WTC11 (cell line): ENCODE results near the gene MED15. TPM values are rescaled to one million over a fixed set of nuclear protein-coding genes. Genes with fewer than 3 reads are reported as not detected.
"Not testable (repeated sequence)": the region's sequence is repeated elsewhere in the genome, so short reads cannot be mapped to it uniquely, and the experiment has no call there.

ENCODE experiments used
- ATAC-seq: fragments of 200-7000 bp; cut with Tn5 transposase; 2 replicates; pipeline ENCODE4 v1.10.0; 2021; ENCODE audit warnings: mild to moderate bottlenecking, moderate library complexity
- CTCF ChIA-PET: fragments of 300-600 bp; sonication (Branson Sonifier 250); formaldehyde crosslinking; loops from one replicate; lab custom pipeline; 2021; ENCODE audit warnings: antibody characterized with exemption; lab: Charles Lee
- POLR2A ChIA-PET: fragments of 350-600 bp; sonication (Branson Sonifier 250); formaldehyde crosslinking; loops from one replicate; lab custom pipeline; 2021; ENCODE audit warnings: antibody characterized with exemption; lab: Charles Lee
- DNase-seq: peaks from one replicate; pipeline ENCODE4 v3.0.0; 2021; ENCODE audit warnings: low spot score
- H3K27ac Mint-ChIP-seq: 2 replicates; pipeline ENCODE4 v1.8.0; 2021; ENCODE audit warnings: mixed read lengths
- H3K27me3 Mint-ChIP-seq: 2 replicates; pipeline ENCODE4 v1.8.0; 2021; ENCODE audit warnings: low read depth, mild to moderate bottlenecking, moderate library complexity, mixed read lengths
- H3K36me3 Mint-ChIP-seq: 2 replicates; pipeline ENCODE4 v1.8.0; 2021; ENCODE audit warnings: mixed read lengths
- H3K4me1 Mint-ChIP-seq: 2 replicates; pipeline ENCODE4 v1.8.0; 2022; ENCODE audit warnings: mixed read lengths
- H3K4me3 Mint-ChIP-seq: 2 replicates; pipeline ENCODE4 v1.8.0; 2021; ENCODE audit warnings: mild to moderate bottlenecking, moderate library complexity, mixed read lengths
- H3K9me3 Mint-ChIP-seq: 2 replicates; pipeline ENCODE4 v1.8.0; 2021; ENCODE audit warnings: mixed read lengths
- EMX1 ChIP-seq: fragments of 250-450 bp; sonication (Bioruptor Pico); IDR thresholded peaks from 2 replicates; pipeline ENCODE4 v1.8.0; 2021; ENCODE audit warnings: mild to moderate bottlenecking
- ETV6 ChIP-seq: sonication (generic); formaldehyde crosslinking; IDR thresholded peaks from 2 replicates; pipeline ENCODE4 v1.8.1; 2022; ENCODE audit warnings: mild to moderate bottlenecking, missing genetic modification reagents
- JUN ChIP-seq: sonication (generic); formaldehyde crosslinking; IDR thresholded peaks from 2 replicates; pipeline ENCODE4 v1.8.0; 2023; ENCODE audit warnings: mild to moderate bottlenecking, missing genetic modification reagents
- TEAD1 ChIP-seq: sonication (generic); formaldehyde crosslinking; IDR thresholded peaks from 2 replicates; pipeline ENCODE4 v1.8.0; 2022; ENCODE audit warnings: mild to moderate bottlenecking, missing genetic modification reagents
- ZBTB21 ChIP-seq: sonication (generic); formaldehyde crosslinking; IDR thresholded peaks from 2 replicates; pipeline ENCODE4 v1.8.1; 2023; ENCODE audit warnings: mild to moderate bottlenecking, missing genetic modification reagents, borderline replicate concordance
- ZNF121 ChIP-seq: sonication (generic); formaldehyde crosslinking; IDR thresholded peaks from 2 replicates; pipeline ENCODE4 v1.8.0; 2023; ENCODE audit warnings: missing genetic modification reagents
- ZNF232 ChIP-seq: sonication (generic); formaldehyde crosslinking; IDR thresholded peaks from 2 replicates; pipeline ENCODE4 v1.8.0; 2022; ENCODE audit warnings: mild to moderate bottlenecking, missing genetic modification reagents
- total RNA-seq: library from RNA; stranded (reverse); gene quantifications from 3 replicates; pipeline ENCODE4 v1.2.3, GENCODE V29; 2021
- TF ChIP-seq, protein P1 (sequence below): sonication (generic); formaldehyde crosslinking; IDR thresholded peaks from 2 replicates; pipeline ENCODE4 v1.8.0; 2023; ENCODE audit warnings: missing genetic modification reagents, mild to moderate bottlenecking, borderline replicate concordance
- TF ChIP-seq, protein P2 (sequence below): fragments of 250-450 bp; sonication (Bioruptor Pico); IDR thresholded peaks from 2 replicates; pipeline ENCODE4 v2.1.2; 2022; ENCODE audit warnings: mild to moderate bottlenecking, moderate library complexity
- TF ChIP-seq, protein P3 (sequence below): sonication (generic); formaldehyde crosslinking; IDR thresholded peaks from 2 replicates; pipeline ENCODE4 v1.8.1; 2022; ENCODE audit warnings: mild to moderate bottlenecking, missing genetic modification reagents, moderate library complexity, borderline replicate concordance
- TF ChIP-seq, protein P4 (sequence below): sonication (generic); formaldehyde crosslinking; IDR thresholded peaks from 2 replicates; pipeline ENCODE4 v1.8.0; 2022; ENCODE audit warnings: mild to moderate bottlenecking, missing genetic modification reagents
- TF ChIP-seq, protein P5 (sequence below): sonication (generic); formaldehyde crosslinking; IDR thresholded peaks from 2 replicates; pipeline ENCODE4 v1.8.1; 2022; ENCODE audit warnings: low read depth, missing genetic modification reagents, borderline replicate concordance

MED15 gene
- total RNA-seq, 1 experiment from 2014 or later = 67.7 TPM

DNA sequence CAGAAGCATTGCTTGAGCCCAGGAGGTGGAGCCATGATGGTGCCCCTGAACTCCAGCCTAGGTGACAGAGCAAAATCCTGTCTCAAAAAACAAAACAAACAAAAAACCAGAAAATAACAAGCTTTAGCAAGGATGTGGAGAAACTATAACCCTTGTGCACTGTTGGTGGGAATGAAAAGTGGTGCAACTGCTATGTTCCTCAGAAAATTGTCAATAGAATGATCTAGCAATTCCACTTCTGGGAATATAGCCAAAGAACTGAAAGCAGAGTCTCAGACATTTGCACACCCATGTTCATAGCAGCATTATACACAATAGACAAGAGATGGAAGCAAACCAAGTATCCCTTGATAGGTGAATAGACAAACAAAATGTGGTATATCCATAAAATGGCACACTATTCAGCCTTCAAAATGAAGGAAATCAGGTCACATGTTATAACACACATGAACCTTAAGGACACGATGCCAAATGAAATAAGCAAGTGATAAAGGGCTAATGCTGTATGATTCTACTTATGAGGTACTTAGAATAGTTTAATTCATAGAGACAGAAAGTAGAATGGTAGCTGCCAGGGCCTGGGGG lies 27.7 kb upstream of the MED15 start:
- H3K4me1 Mint-ChIP-seq = no peaks in the 10 kb centered on the region
- H3K36me3 Mint-ChIP-seq = peaks cover 9% of the 10 kb centered on the region
- TF ChIP-seq ETV6 (no peak), TEAD1 (CRISPR knock-in tag) (no peak), ZBTB21 (no peak), JUN (CRISPR knock-in tag) (no peak), EMX1 (CRISPR knock-in tag) (no peak)
- TF ChIP-seq, all 79 proteins: peak for 0
- peaks cover 13% of the 10 kb centered on the region; the same call in 1 of the 2 replicates for H3K9me3 Mint-ChIP-seq
- no peaks in the 10 kb centered on the region for H3K27me3 Mint-ChIP-seq
- POLR2A ChIA-PET = no interaction called here
- H3K4me3 Mint-ChIP-seq = no peak overlapping the region
- DNase-seq = no peak
- no peak for ATAC-seq
- H3K27ac Mint-ChIP-seq = no peak overlapping the region
- CTCF ChIA-PET = no interaction called here

DNA sequence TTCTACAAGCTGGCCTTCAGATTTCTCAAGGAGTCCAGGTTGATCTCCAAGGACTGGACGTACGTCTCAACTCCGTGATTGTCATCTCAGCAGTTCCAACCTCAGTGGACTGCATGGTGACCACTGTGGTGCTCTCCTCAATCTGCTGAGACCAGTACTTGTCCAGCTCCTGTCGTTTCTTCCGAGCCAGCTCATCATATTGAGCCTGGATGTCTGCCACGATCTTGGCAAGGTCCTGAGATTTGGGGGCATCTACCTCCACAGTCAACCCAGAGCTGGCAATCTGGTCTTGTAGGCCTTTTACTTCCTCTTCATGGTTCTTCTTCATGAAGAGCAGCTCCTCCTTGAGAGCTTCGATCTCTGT lies 24.3 kb upstream of the MED15 start:
- ATAC-seq, H3K4me1 Mint-ChIP-seq, CTCF ChIA-PET, H3K27ac Mint-ChIP-seq, POLR2A ChIA-PET, H3K4me3 Mint-ChIP-seq, DNase-seq, H3K27me3 Mint-ChIP-seq: not testable (repeated sequence)
- Mint-ChIP-seq H3K9me3 (peaks cover 13% of the 10 kb centered on the region; the same call in 1 of the 2 replicates), H3K36me3 (peaks cover 12% of the 10 kb centered on the region)

DNA sequence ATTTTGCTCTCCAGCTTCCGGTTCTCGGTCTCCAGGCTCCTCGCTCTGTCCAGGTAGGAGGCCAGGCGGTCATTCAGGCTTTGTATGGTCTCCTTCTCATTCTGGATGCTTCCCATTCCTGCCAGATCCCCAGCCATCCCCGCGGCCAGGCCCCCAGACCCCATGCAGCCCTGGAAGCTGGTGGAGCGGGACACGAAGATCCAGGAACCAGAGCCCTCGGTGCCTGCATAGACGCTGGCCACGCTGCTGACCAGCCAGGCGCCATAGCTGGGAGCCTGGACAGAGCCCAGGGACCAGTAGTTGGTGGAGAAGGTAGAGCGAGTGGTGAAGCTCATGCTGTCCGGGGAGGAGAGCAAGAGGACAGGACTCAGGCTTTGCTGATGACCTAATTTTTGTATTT lies 23.6 kb upstream of the MED15 start:
- ChIA-PET CTCF (interaction anchor here (0.9 to 1.2 kb wide), 3 partner anchors 54 to 267 kb away, joined by 3 to 6 read pairs (median 4); no protein-coding TSS in a partner anchor), POLR2A (interaction anchor here (0.7 kb wide), 1 partner anchor 79 kb away, joined by 5 read pairs; no protein-coding TSS in a partner anchor)
- peaks cover 13% of the 10 kb centered on the region; the same call in 1 of the 2 replicates for H3K9me3 Mint-ChIP-seq

DNA sequence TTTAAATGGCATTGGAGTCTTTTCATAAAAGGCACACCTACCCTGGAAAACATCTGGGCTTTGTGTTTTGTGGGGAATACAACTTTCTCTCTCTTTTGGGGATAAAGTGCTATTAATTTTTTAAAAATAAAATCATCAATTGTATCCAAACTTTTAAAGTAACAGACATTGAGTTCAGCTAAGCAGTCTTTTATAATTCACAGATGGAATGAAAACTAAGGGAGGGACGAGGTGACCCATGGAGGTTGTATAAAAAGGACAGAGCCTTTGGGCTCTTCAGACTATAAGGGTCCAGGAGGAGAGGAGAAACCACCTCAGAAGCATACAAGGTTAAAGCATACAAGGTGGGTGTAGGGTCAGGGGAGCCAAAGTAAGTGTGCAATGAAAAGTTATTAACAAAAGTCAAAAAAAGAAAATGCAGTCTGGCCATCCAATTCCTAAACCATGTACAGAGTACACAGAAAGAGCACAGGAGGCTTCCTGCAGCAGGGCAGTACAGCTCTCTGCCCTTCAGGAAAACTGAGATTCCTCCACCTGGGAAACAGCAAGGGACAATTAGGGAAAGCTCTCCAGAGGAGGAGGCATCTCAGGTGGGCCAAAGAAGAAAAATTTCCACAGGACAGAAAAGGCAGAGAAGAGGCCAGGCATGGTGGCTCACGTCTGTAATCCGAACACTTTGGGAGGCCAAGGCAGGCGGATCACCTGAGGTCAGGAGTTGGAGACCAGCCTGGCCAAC lies 22.3 kb upstream of the MED15 start:
- Mint-ChIP-seq H3K36me3 (peaks cover 12% of the 10 kb centered on the region), H3K27me3 (no peaks in the 10 kb centered on the region), H3K4me3 (no peak overlapping the region), H3K9me3 (0 out of 2 replicates have a peak, but pooled peaks cover 7% of the 10 kb centered on the region), H3K4me1 (peaks cover 6% of the 10 kb centered on the region), H3K27ac (no peak overlapping the region)
- ATAC-seq (no peak), DNase-seq (no peak)
- CTCF ChIA-PET = interaction anchor here (1.2 to 1.4 kb wide), 2 partner anchors 56 to 67 kb away, joined by 3 to 6 read pairs; no protein-coding TSS in a partner anchor
- no peak for TF ChIP-seq ZNF121
- TF ChIP-seq ZNF232 (CRISPR knock-in tag) = no peak
- TF ChIP-seq, protein P1, sequence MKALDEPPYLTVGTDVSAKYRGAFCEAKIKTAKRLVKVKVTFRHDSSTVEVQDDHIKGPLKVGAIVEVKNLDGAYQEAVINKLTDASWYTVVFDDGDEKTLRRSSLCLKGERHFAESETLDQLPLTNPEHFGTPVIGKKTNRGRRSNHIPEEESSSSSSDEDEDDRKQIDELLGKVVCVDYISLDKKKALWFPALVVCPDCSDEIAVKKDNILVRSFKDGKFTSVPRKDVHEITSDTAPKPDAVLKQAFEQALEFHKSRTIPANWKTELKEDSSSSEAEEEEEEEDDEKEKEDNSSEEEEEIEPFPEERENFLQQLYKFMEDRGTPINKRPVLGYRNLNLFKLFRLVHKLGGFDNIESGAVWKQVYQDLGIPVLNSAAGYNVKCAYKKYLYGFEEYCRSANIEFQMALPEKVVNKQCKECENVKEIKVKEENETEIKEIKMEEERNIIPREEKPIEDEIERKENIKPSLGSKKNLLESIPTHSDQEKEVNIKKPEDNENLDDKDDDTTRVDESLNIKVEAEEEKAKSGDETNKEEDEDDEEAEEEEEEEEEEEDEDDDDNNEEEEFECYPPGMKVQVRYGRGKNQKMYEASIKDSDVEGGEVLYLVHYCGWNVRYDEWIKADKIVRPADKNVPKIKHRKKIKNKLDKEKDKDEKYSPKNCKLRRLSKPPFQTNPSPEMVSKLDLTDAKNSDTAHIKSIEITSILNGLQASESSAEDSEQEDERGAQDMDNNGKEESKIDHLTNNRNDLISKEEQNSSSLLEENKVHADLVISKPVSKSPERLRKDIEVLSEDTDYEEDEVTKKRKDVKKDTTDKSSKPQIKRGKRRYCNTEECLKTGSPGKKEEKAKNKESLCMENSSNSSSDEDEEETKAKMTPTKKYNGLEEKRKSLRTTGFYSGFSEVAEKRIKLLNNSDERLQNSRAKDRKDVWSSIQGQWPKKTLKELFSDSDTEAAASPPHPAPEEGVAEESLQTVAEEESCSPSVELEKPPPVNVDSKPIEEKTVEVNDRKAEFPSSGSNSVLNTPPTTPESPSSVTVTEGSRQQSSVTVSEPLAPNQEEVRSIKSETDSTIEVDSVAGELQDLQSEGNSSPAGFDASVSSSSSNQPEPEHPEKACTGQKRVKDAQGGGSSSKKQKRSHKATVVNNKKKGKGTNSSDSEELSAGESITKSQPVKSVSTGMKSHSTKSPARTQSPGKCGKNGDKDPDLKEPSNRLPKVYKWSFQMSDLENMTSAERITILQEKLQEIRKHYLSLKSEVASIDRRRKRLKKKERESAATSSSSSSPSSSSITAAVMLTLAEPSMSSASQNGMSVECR (CRISPR knock-in tag) = no peak
- TF ChIP-seq, protein P2, sequence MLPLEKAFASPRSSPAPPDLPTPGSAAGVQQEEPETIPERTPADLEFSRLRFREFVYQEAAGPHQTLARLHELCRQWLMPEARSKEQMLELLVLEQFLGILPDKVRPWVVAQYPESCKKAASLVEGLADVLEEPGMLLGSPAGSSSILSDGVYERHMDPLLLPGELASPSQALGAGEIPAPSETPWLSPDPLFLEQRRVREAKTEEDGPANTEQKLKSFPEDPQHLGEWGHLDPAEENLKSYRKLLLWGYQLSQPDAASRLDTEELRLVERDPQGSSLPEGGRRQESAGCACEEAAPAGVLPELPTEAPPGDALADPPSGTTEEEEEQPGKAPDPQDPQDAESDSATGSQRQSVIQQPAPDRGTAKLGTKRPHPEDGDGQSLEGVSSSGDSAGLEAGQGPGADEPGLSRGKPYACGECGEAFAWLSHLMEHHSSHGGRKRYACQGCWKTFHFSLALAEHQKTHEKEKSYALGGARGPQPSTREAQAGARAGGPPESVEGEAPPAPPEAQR (CRISPR knock-in tag) = no peak
- TF ChIP-seq, protein P3, sequence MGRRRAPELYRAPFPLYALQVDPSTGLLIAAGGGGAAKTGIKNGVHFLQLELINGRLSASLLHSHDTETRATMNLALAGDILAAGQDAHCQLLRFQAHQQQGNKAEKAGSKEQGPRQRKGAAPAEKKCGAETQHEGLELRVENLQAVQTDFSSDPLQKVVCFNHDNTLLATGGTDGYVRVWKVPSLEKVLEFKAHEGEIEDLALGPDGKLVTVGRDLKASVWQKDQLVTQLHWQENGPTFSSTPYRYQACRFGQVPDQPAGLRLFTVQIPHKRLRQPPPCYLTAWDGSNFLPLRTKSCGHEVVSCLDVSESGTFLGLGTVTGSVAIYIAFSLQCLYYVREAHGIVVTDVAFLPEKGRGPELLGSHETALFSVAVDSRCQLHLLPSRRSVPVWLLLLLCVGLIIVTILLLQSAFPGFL = no peak
- TF ChIP-seq, protein P4, sequence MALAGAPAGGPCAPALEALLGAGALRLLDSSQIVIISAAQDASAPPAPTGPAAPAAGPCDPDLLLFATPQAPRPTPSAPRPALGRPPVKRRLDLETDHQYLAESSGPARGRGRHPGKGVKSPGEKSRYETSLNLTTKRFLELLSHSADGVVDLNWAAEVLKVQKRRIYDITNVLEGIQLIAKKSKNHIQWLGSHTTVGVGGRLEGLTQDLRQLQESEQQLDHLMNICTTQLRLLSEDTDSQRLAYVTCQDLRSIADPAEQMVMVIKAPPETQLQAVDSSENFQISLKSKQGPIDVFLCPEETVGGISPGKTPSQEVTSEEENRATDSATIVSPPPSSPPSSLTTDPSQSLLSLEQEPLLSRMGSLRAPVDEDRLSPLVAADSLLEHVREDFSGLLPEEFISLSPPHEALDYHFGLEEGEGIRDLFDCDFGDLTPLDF = no peak
- TF ChIP-seq, all 79 proteins: peak for 0
- POLR2A ChIA-PET = interaction anchor here (0.9 kb wide), 1 partner anchor 19 kb away, joined by 3 read pairs; no protein-coding TSS in a partner anchor

More for the DNA sequence above, 23.6 kb upstream of the MED15 start:
- TF ChIP-seq, protein P5, sequence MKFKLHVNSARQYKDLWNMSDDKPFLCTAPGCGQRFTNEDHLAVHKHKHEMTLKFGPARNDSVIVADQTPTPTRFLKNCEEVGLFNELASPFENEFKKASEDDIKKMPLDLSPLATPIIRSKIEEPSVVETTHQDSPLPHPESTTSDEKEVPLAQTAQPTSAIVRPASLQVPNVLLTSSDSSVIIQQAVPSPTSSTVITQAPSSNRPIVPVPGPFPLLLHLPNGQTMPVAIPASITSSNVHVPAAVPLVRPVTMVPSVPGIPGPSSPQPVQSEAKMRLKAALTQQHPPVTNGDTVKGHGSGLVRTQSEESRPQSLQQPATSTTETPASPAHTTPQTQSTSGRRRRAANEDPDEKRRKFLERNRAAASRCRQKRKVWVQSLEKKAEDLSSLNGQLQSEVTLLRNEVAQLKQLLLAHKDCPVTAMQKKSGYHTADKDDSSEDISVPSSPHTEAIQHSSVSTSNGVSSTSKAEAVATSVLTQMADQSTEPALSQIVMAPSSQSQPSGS (CRISPR knock-in tag) = no peak
- TF ChIP-seq, protein P3 = no peak
- TF ChIP-seq, all 79 proteins: peak for 0
- ATAC-seq (no peak), DNase-seq (no peak)
- H3K4me3 Mint-ChIP-seq = no peak overlapping the region
- H3K27me3 Mint-ChIP-seq = no peaks in the 10 kb centered on the region
- H3K36me3 Mint-ChIP-seq = peaks cover 12% of the 10 kb centered on the region
- no peaks in the 10 kb centered on the region; the same call in 1 of the 2 replicates for H3K4me1 Mint-ChIP-seq
- no peak overlapping the region for H3K27ac Mint-ChIP-seq
